Keratinocyte (primary cell): ENCODE measurements around the gene ASTN2. TPM values are rescaled to one million over a fixed set of nuclear protein-coding genes. Genes with fewer than 3 reads are reported as not detected.

Experiments
- DNase-seq: peaks from one replicate; pipeline ENCODE4 v3.0.0-alpha.2; 2011; ENCODE audit warnings: low read depth, missing footprints, low spot score
- FAIRE-seq: peaks from 2 replicates; lab custom pipeline; 2011; peaks lifted over from hg19 to GRCh38; lab: Jason Lieb, UNC
- H2AFZ ChIP-seq: 2 replicates; pipeline ENCODE4 v1.6.0; 2012; ENCODE audit warnings: low read length, control low read depth, inconsistent platforms; ENCODE audit not compliant: control insufficient read depth
- H3K27ac ChIP-seq: 2 replicates; pipeline ENCODE4 v1.5.1; 2011; ENCODE audit warnings: low read length; ENCODE audit not compliant: control insufficient read depth, insufficient read depth
- H3K27me3 ChIP-seq: 3 replicates; pipeline ENCODE4 v1.6.0; 2011; ENCODE audit warnings: low read length; ENCODE audit not compliant: control insufficient read depth, insufficient read depth; ENCODE audit errors: extremely low read depth
- H3K36me3 ChIP-seq, 2 experiments: 2 replicates in 1 of 2; 3 replicates in 1 of 2; pipeline ENCODE4 v1.5.1; 2011; ENCODE audit warnings: low read length in 2 of 2, mild to moderate bottlenecking in 1 of 2; ENCODE audit not compliant: control insufficient read depth in 2 of 2, insufficient read depth in 2 of 2; ENCODE audit errors: extremely low read depth in 1 of 2
- H3K4me1 ChIP-seq: 3 replicates; pipeline ENCODE4 v1.5.1; 2011; ENCODE audit warnings: low read length; ENCODE audit not compliant: control insufficient read depth, insufficient read depth; ENCODE audit errors: extremely low read depth
- H3K4me2 ChIP-seq: 3 replicates; pipeline ENCODE4 v1.6.0; 2011; ENCODE audit warnings: low read depth, low read length; ENCODE audit not compliant: control insufficient read depth, insufficient read depth; ENCODE audit errors: extremely low read depth
- H3K4me3 ChIP-seq, 3 experiments: fragments of 200-600 bp in 1 of 3; sonication (generic) in 1 of 3; 2 replicates in 2 of 3; 3 replicates in 1 of 3; pipeline ENCODE4 v1.5.1; 2011 to 2016; ENCODE audit warnings: low read length in 3 of 3, mild to moderate bottlenecking in 3 of 3, control low read depth in 2 of 3, inconsistent platforms in 1 of 3, low read depth in 1 of 3, mixed read lengths in 1 of 3, mixed run types in 1 of 3, moderate library complexity in 1 of 3; ENCODE audit not compliant: control insufficient read depth in 2 of 3, insufficient read depth in 2 of 3; ENCODE audit errors: extremely low read depth in 1 of 3
- H3K79me2 ChIP-seq: 2 replicates; pipeline ENCODE4 v1.6.0; 2012; ENCODE audit warnings: low read length; ENCODE audit not compliant: control insufficient read depth, insufficient read depth
- H3K9ac ChIP-seq: 3 replicates; pipeline ENCODE4 v1.6.0; 2011; ENCODE audit warnings: low read length; ENCODE audit not compliant: control insufficient read depth, insufficient read depth; ENCODE audit errors: extremely low read depth
- H3K9me1 ChIP-seq: 3 replicates; pipeline ENCODE4 v1.6.0; 2011; ENCODE audit warnings: low read length; ENCODE audit not compliant: control insufficient read depth, insufficient read depth; ENCODE audit errors: extremely low read depth
- H3K9me3 ChIP-seq: 2 replicates; pipeline ENCODE4 v1.5.1; 2012; ENCODE audit warnings: low read depth, low read length; ENCODE audit not compliant: control insufficient read depth
- H4K20me1 ChIP-seq: 3 replicates; pipeline ENCODE4 v1.6.0; 2011; ENCODE audit warnings: low read length; ENCODE audit not compliant: control insufficient read depth, insufficient read depth; ENCODE audit errors: extremely low read depth
- CTCF ChIP-seq, 3 experiments: IDR thresholded peaks in 1 of 3; conservative IDR thresholded peaks in 1 of 3; optimal IDR thresholded peaks in 1 of 3; 2 replicates in 2 of 3; 3 replicates in 1 of 3; pipeline versions ENCODE3 to v1.5.1; 2011; ENCODE audit warnings: low read length in 3 of 3, mild to moderate bottlenecking in 3 of 3, moderate library complexity in 2 of 3, control low read depth in 1 of 3, inconsistent platforms in 1 of 3; ENCODE audit not compliant: insufficient read depth in 2 of 3; ENCODE audit errors: extremely low read depth in 1 of 3
- EZH2 ChIP-seq: IDR thresholded peaks from one replicate; pipeline ENCODE4 v1.6.1; 2012; ENCODE audit warnings: inconsistent platforms, mild to moderate bottlenecking, low read length, moderate library complexity
- dilution Hi-C: fragments of 300-500 bp; cut with MboI; formaldehyde crosslinking; loops from one replicate; pipeline ENCODE4 v1.7.0; 2020; ENCODE audit warnings: low sequenced_read_pairs; ENCODE audit not compliant: extremely low pct_ligation_motif_present
- polyA plus RNA-seq, 5 experiments: library from polyadenylated mRNA; depleted of rRNA in 3 of 5; stranded (reverse) in 3 of 5; stranded (forward) in 1 of 5; unstranded in 1 of 5; fragments of >200 nt; gene quantifications; 1 replicate in 1 of 5; 2 replicates in 3 of 5; 3 replicates in 1 of 5; pipeline versions ENCODE4 v1.2.1 to v1.2.3, GENCODE V29; 2011 to 2012; ENCODE audit warnings: missing spikeins in 2 of 5, low read depth in 1 of 5, low replicate concordance in 1 of 5

Gene ASTN2
- polyA plus RNA-seq, 1 donor (not counting 4 experiments of a cell fraction or from before 2014, with no cell fraction given): 0.31 TPM

GRCh38 chr9:116383133-116383532, 1031.7 kb downstream of the ASTN2 start:
- Histone ChIP-seq H4K20me1 (no peaks in the 10 kb centered on the region), H3K4me1 (no peaks in the 10 kb centered on the region), H3K79me2 (no peaks in the 10 kb centered on the region), H3K4me2 (no peak overlapping the region), H3K9ac (no peak overlapping the region), H3K27ac (no peak overlapping the region), H3K9me3 (no peaks in the 10 kb centered on the region), H3K27me3 (no peaks in the 10 kb centered on the region), H3K9me1 (no peaks in the 10 kb centered on the region), H2AFZ (no peak overlapping the region), H3K36me3 (no peaks in the 10 kb centered on the region), H3K4me3 (no peak overlapping the region)
- FAIRE-seq (no peak), DNase-seq (no peak)
- dilution Hi-C loops: no loop called here
- TF ChIP-seq EZH2: no peak

- Histone ChIP-seq H3K9me3 (no peaks in the 10 kb centered on the region), H2AFZ (no peak overlapping the region), H3K4me2 (no peak overlapping the region), H3K27me3 (no peaks in the 10 kb centered on the region), H3K27ac (no peak overlapping the region), H3K79me2 (no peaks in the 10 kb centered on the region), H3K4me1 (peaks cover 3% of the 10 kb centered on the region), H4K20me1 (no peaks in the 10 kb centered on the region), H3K4me3 (no peak overlapping the region), H3K36me3 (no peaks in the 10 kb centered on the region), H3K9ac (no peak overlapping the region), H3K9me1 (no peaks in the 10 kb centered on the region)
- FAIRE-seq: no peak
- TF ChIP-seq EZH2 (no peak), CTCF (optimal IDR thresholded peaks at IDR 0.05 in 1 of 3, IDR thresholded peaks at IDR 0.05 in 1 of 3, conservative IDR thresholded peaks at IDR 0.05 in 1 of 3; ENCODE audit: extremely low read depth in 1 of 3, insufficient read depth in 2 of 3, low read length in 3 of 3) (no peak)
- no peak for DNase-seq
- dilution Hi-C loops: no loop called here
Observed at GRCh38 chr9:116382053-116382452, 1032.8 kb downstream of the ASTN2 start.

GRCh38 chr9:116381350-116381749, 1033.5 kb downstream of the ASTN2 start:
- no peak overlapping the region for H3K4me3 ChIP-seq
- no peaks in the 10 kb centered on the region for H3K79me2 ChIP-seq
- H3K9me1 ChIP-seq: no peaks in the 10 kb centered on the region
- H2AFZ ChIP-seq: no peak overlapping the region
- H3K36me3 ChIP-seq: no peaks in the 10 kb centered on the region
- FAIRE-seq (no peak), DNase-seq (no peak)
- H3K9me3 ChIP-seq: no peaks in the 10 kb centered on the region
- no peak overlapping the region for H3K4me2 ChIP-seq
- dilution Hi-C loops: no loop called here
- H3K9ac ChIP-seq: no peak overlapping the region
- H4K20me1 ChIP-seq: no peaks in the 10 kb centered on the region
- H3K27me3 ChIP-seq: no peaks in the 10 kb centered on the region
- TF ChIP-seq CTCF (optimal IDR thresholded peaks at IDR 0.05 in 1 of 3, IDR thresholded peaks at IDR 0.05 in 1 of 3, conservative IDR thresholded peaks at IDR 0.05 in 1 of 3; ENCODE audit: extremely low read depth in 1 of 3, insufficient read depth in 2 of 3, low read length in 3 of 3): no peak
- TF ChIP-seq EZH2: no peak
- H3K27ac ChIP-seq: no peak overlapping the region
- peaks cover 6% of the 10 kb centered on the region for H3K4me1 ChIP-seq
